WTC11 (cell line): Measurements from ENCODE around the gene KRT83. TPM values are rescaled to one million over a fixed set of nuclear protein-coding genes. Genes with fewer than 3 reads are reported as not detected.

ENCODE experiments used
- ATAC-seq: fragments of 200-7000 bp; cut with Tn5 transposase; 2 replicates; pipeline ENCODE4 v1.10.0; 2021; ENCODE audit warnings: mild to moderate bottlenecking, moderate library complexity
- CTCF ChIA-PET: fragments of 300-600 bp; sonication (Branson Sonifier 250); formaldehyde crosslinking; loops from one replicate; lab custom pipeline; 2021; ENCODE audit warnings: antibody characterized with exemption; lab: Charles Lee
- POLR2A ChIA-PET: fragments of 350-600 bp; sonication (Branson Sonifier 250); formaldehyde crosslinking; loops from one replicate; lab custom pipeline; 2021; ENCODE audit warnings: antibody characterized with exemption; lab: Charles Lee
- DNase-seq: peaks from one replicate; pipeline ENCODE4 v3.0.0; 2021; ENCODE audit warnings: low spot score
- H3K27ac Mint-ChIP-seq: 2 replicates; pipeline ENCODE4 v1.8.0; 2021; ENCODE audit warnings: mixed read lengths
- H3K27me3 Mint-ChIP-seq: 2 replicates; pipeline ENCODE4 v1.8.0; 2021; ENCODE audit warnings: low read depth, mild to moderate bottlenecking, moderate library complexity, mixed read lengths
- H3K36me3 Mint-ChIP-seq: 2 replicates; pipeline ENCODE4 v1.8.0; 2021; ENCODE audit warnings: mixed read lengths
- H3K4me1 Mint-ChIP-seq: 2 replicates; pipeline ENCODE4 v1.8.0; 2022; ENCODE audit warnings: mixed read lengths
- H3K4me3 Mint-ChIP-seq: 2 replicates; pipeline ENCODE4 v1.8.0; 2021; ENCODE audit warnings: mild to moderate bottlenecking, moderate library complexity, mixed read lengths
- H3K9me3 Mint-ChIP-seq: 2 replicates; pipeline ENCODE4 v1.8.0; 2021; ENCODE audit warnings: mixed read lengths
- CTCF ChIP-seq: fragments of 200-600 bp; IDR thresholded peaks from 2 replicates; pipeline ENCODE4 v1.8.0; 2022; ENCODE audit warnings: antibody characterized with exemption
- EMX1 ChIP-seq: fragments of 250-450 bp; sonication (Bioruptor Pico); IDR thresholded peaks from 2 replicates; pipeline ENCODE4 v1.8.0; 2021; ENCODE audit warnings: mild to moderate bottlenecking
- FOXP4 ChIP-seq: sonication (generic); formaldehyde crosslinking; IDR thresholded peaks from 2 replicates; pipeline ENCODE4 v1.8.0; 2022; ENCODE audit warnings: mild to moderate bottlenecking, missing genetic modification reagents
- IRF1 ChIP-seq: sonication (generic); formaldehyde crosslinking; IDR thresholded peaks from 2 replicates; pipeline ENCODE4 v1.8.0; 2023; ENCODE audit warnings: missing genetic modification reagents
- NFYB ChIP-seq: sonication (generic); formaldehyde crosslinking; conservative IDR thresholded peaks from 2 replicates; pipeline ENCODE4 v1.8.0; 2022; ENCODE audit warnings: low read depth, missing genetic modification reagents
- NR1H2 ChIP-seq: sonication (generic); formaldehyde crosslinking; IDR thresholded peaks from 2 replicates; pipeline ENCODE4 v1.9.0; 2021; ENCODE audit warnings: mild to moderate bottlenecking, moderate library complexity, missing genetic modification reagents
- NR3C1 ChIP-seq: sonication (generic); formaldehyde crosslinking; conservative IDR thresholded peaks from 2 replicates; pipeline ENCODE4 v1.8.1; 2023; ENCODE audit warnings: low read depth, mild to moderate bottlenecking, missing genetic modification reagents
- PRRX2 ChIP-seq: fragments of 250-450 bp; sonication (Bioruptor Pico); IDR thresholded peaks from 2 replicates; pipeline ENCODE4 v1.8.0; 2021; ENCODE audit warnings: mild to moderate bottlenecking
- SMAD3 ChIP-seq: sonication (generic); formaldehyde crosslinking; IDR thresholded peaks from 2 replicates; pipeline ENCODE4 v1.8.0; 2022; ENCODE audit warnings: missing genetic modification reagents, mild to moderate bottlenecking, borderline replicate concordance
- TCF7 ChIP-seq: sonication (generic); formaldehyde crosslinking; IDR thresholded peaks from 2 replicates; pipeline ENCODE4 v1.8.0; 2022; ENCODE audit warnings: mild to moderate bottlenecking, low read depth, missing genetic modification reagents, moderate library complexity
- TEAD4 ChIP-seq: sonication (generic); formaldehyde crosslinking; IDR thresholded peaks from 2 replicates; pipeline ENCODE4 v1.8.0; 2022; ENCODE audit warnings: mild to moderate bottlenecking, missing genetic modification reagents
- ZNF121 ChIP-seq: sonication (generic); formaldehyde crosslinking; IDR thresholded peaks from 2 replicates; pipeline ENCODE4 v1.8.0; 2023; ENCODE audit warnings: missing genetic modification reagents
- ZNF138 ChIP-seq: sonication (generic); formaldehyde crosslinking; conservative IDR thresholded peaks from 2 replicates; pipeline ENCODE4 v1.8.1; 2022; ENCODE audit warnings: mild to moderate bottlenecking, moderate library complexity, missing genetic modification reagents
- ZNF396 ChIP-seq: fragments of 250-450 bp; sonication (Bioruptor Pico); IDR thresholded peaks from 2 replicates; pipeline ENCODE4 v1.8.0; 2021; ENCODE audit warnings: mild to moderate bottlenecking, moderate library complexity, borderline replicate concordance
- total RNA-seq: library from RNA; stranded (reverse); gene quantifications from 3 replicates; pipeline ENCODE4 v1.2.3, GENCODE V29; 2021
- TF ChIP-seq, protein P1 (sequence below): fragments of 250-450 bp; sonication (Bioruptor Pico); IDR thresholded peaks from 2 replicates; pipeline ENCODE4 v1.9.0; 2021; ENCODE audit warnings: moderate library complexity, mild to moderate bottlenecking, inconsistent platforms, borderline replicate concordance
- TF ChIP-seq, protein P2 (sequence below): sonication (generic); formaldehyde crosslinking; IDR thresholded peaks from 2 replicates; pipeline ENCODE4 v1.8.0; 2022; ENCODE audit warnings: mild to moderate bottlenecking, missing genetic modification reagents
- TF ChIP-seq, protein P3 (sequence below): fragments of 250-450 bp; sonication (Bioruptor Pico); IDR thresholded peaks from 2 replicates; pipeline ENCODE4 v1.9.0; 2021; ENCODE audit warnings: mild to moderate bottlenecking

The KRT83 gene
- total RNA-seq, 1 experiment from 2014 or later, result not detected

DNA sequence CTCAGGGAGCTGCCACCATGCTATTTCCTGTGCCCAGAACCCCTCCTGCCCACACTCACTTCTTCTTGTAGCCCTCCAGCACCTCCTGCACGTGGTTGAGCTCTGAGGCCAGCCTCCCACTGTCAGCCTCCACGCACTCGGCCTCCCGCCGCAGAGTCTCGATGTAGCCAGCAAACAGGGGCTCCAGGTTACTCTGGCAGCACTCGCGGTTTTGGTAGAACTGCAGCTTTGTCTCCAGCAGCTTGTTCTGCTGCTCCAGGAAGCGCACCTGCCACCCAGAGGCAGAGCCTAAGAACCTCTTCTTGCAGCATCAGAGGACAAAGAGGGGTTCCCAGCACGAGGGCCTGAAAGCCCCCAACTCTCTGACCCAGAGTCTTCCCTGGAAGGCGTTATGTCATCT, 2.1 kb downstream of the KRT83 start (continued):
- TF ChIP-seq, protein P1, sequence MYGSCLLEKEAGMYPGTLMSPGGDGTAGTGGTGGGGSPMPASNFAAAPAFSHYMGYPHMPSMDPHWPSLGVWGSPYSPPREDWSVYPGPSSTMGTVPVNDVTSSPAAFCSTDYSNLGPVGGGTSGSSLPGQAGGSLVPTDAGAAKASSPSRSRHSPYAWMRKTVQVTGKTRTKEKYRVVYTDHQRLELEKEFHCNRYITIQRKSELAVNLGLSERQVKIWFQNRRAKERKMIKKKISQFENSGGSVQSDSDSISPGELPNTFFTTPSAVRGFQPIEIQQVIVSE (CRISPR knock-in tag), result no peak
- TF ChIP-seq EMX1, result no peak
- no peak for TF ChIP-seq NR3C1 (CRISPR knock-in tag)
- no peak for TF ChIP-seq ZNF138
- no peak for TF ChIP-seq IRF1
- no peak for TF ChIP-seq FOXP4 (CRISPR knock-in tag)
- no peak for TF ChIP-seq SMAD3 (CRISPR knock-in tag)
- TF ChIP-seq CTCF, result no peak
- TF ChIP-seq, all 79 proteins: peak for 0

DNA sequence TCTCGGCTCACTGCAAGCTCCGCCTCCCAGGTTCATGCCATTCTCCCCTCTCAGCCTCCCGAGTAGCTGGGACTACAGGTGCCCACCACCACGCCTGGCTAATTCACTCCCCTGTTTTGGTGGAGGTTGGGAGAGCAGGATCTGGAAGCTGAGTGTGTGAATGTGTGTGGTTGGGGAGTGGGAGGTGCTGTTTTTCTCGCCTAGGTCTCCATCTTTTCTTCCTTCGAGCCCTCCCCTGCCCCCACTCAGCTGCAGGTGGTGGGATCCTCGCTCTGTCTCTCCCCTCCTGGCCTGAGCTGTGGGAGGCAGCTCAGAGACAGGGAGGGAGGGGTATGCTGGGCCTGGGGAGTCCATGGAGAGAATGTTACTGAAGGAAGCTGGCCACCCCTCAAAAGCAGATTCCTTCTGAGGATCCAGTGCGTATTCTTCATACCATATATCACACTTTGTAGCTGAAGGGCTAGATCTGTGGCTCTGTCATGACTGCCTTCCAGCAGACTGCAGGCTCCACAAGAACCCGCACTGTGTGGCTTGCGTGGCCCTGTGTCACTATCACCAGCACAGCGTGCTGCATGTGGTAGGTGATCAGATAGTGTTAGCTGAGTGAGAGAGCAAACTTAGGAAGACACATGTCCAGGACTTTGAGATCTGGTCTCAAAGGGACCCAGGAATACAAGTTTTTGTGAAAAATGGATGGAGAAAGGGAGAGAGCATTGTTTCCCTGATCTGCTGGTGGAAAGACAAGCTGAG, 2.8 kb downstream of the KRT83 start:
- DNase-seq (no peak), ATAC-seq (no peak)
- Mint-ChIP-seq H3K27ac (no peak overlapping the region), H3K4me1 (no peaks in the 10 kb centered on the region), H3K27me3 (peaks cover 5% of the 10 kb centered on the region; the same call in 1 of the 2 replicates), H3K4me3 (no peak overlapping the region), H3K9me3 (no peaks in the 10 kb centered on the region), H3K36me3 (no peaks in the 10 kb centered on the region)
- ChIA-PET CTCF (interaction anchor here (0.6 to 2.3 kb wide), 19 partner anchors 9 to 561 kb away, joined by 3 to 23 read pairs (median 4); partner anchors contain the start of genes KRT85 and KRT86), POLR2A (interaction anchor here (0.6 kb wide), 1 partner anchor 577 kb away, joined by 3 read pairs; no protein-coding TSS in a partner anchor)
- TF ChIP-seq NR1H2 (CRISPR knock-in tag) (no peak), EMX1 (no peak), TEAD4 (CRISPR knock-in tag) (no peak), TCF7 (CRISPR knock-in tag) (no peak), NFYB (CRISPR knock-in tag) (no peak), ZNF396 (CRISPR knock-in tag) (no peak), ZNF121 (CRISPR knock-in tag) (no peak)
- TF ChIP-seq, protein P2, sequence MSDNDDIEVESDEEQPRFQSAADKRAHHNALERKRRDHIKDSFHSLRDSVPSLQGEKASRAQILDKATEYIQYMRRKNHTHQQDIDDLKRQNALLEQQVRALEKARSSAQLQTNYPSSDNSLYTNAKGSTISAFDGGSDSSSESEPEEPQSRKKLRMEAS (CRISPR knock-in tag), result no peak

GRCh38 chr12:52317468-52318052, 3.6 kb downstream of the KRT83 start:
- H3K27me3 Mint-ChIP-seq, result peaks cover 5% of the 10 kb centered on the region; the same call in 1 of the 2 replicates
- no peaks in the 10 kb centered on the region for H3K36me3 Mint-ChIP-seq
- ATAC-seq, result no peak
- TF ChIP-seq PRRX2 (CRISPR knock-in tag), result no peak
- no peak for TF ChIP-seq EMX1
- TF ChIP-seq IRF1, result no peak
- TF ChIP-seq, protein P3, sequence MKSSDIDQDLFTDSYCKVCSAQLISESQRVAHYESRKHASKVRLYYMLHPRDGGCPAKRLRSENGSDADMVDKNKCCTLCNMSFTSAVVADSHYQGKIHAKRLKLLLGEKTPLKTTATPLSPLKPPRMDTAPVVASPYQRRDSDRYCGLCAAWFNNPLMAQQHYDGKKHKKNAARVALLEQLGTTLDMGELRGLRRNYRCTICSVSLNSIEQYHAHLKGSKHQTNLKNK (CRISPR knock-in tag), result no peak
- TF ChIP-seq, all 79 proteins: peak for 0
- Mint-ChIP-seq H3K4me1 (no peaks in the 10 kb centered on the region), H3K27ac (no peak overlapping the region), H3K9me3 (no peaks in the 10 kb centered on the region), H3K4me3 (no peak overlapping the region)
- no peak for DNase-seq
- ChIA-PET CTCF (interaction anchor here (0.6 to 2.3 kb wide), 6 partner anchors 10 to 174 kb away, joined by 3 to 21 read pairs (median 8); partner anchors contain the start of gene KRT86), POLR2A (no interaction called here)
